H1 (cell line): Measurements from ENCODE around the gene TNS4. TPM values are rescaled to one million over a fixed set of nuclear protein-coding genes. Genes with fewer than 3 reads are reported as not detected.

ENCODE experiments used
- CTCF ChIA-PET: fragments of 300-600 bp; sonication (Branson Sonifier 250); formaldehyde crosslinking; loops from one replicate; lab custom pipeline; 2021; ENCODE audit not compliant: partially characterized antibody; lab: Charles Lee
- POLR2A ChIA-PET: fragments of 300-600 bp; sonication (Branson Sonifier 250); formaldehyde crosslinking; loops from one replicate; lab custom pipeline; 2021; ENCODE audit warnings: inconsistent platforms; ENCODE audit not compliant: partially characterized antibody; lab: Charles Lee
- DNase-seq, 2 experiments: peaks; one replicate each; pipeline versions ENCODE4 v3.0.0 to v3.0.0-alpha.2; 2010 to 2022; ENCODE audit warnings: low spot score in 2 of 2, low read depth in 1 of 2, mixed read lengths in 1 of 2
- FAIRE-seq: peaks from 2 replicates; lab custom pipeline; 2011; peaks lifted over from hg19 to GRCh38; lab: Jason Lieb, UNC
- H2AFZ ChIP-seq: 2 replicates; pipeline ENCODE4 v1.8.1; 2012; ENCODE audit warnings: low read length, inconsistent platforms
- H2AK5ac ChIP-seq: 2 replicates; pipeline ENCODE4 v1.6.1; 2013; ENCODE audit warnings: low read depth, low read length
- H2BK120ac ChIP-seq: replicated peaks from 2 replicates; pipeline ENCODE3; 2013; ENCODE audit warnings: low read depth, low read length, inconsistent platforms
- H2BK12ac ChIP-seq: 2 replicates; pipeline ENCODE4 v1.6.1; 2013; ENCODE audit warnings: low read depth, low read length
- H2BK15ac ChIP-seq: 2 replicates; pipeline ENCODE4 v1.6.1; 2013; ENCODE audit warnings: low read length
- H2BK20ac ChIP-seq: 2 replicates; pipeline ENCODE4 v1.6.1; 2013; ENCODE audit warnings: low read length
- H2BK5ac ChIP-seq: 2 replicates; pipeline ENCODE4 v1.6.1; 2013; ENCODE audit warnings: low read depth, low read length
- H3K14ac ChIP-seq: 2 replicates; pipeline ENCODE4 v1.6.1; 2013; ENCODE audit warnings: inconsistent platforms; ENCODE audit not compliant: insufficient read length
- H3K18ac ChIP-seq: 2 replicates; pipeline ENCODE4 v1.6.1; 2013; ENCODE audit warnings: low read length; ENCODE audit errors: extremely low read depth
- H3K23ac ChIP-seq: 2 replicates; pipeline ENCODE4 v1.6.1; 2013; ENCODE audit warnings: inconsistent platforms; ENCODE audit not compliant: insufficient read length
- H3K23me2 ChIP-seq: 2 replicates; pipeline ENCODE4 v1.6.1; 2013; ENCODE audit warnings: low read depth, low read length
- H3K27ac ChIP-seq: 2 replicates; pipeline ENCODE4 v1.6.1; 2011; ENCODE audit warnings: low read depth, low read length, inconsistent platforms
- H3K27me3 ChIP-seq, 4 experiments: replicated peaks in 1 of 4; 1 replicate in 1 of 4; 2 replicates in 3 of 4; pipeline versions ENCODE4 v1.6.1 to v1.8.1; 2011 to 2013; ENCODE audit warnings: low read length in 3 of 4, mild to moderate bottlenecking in 3 of 4, inconsistent platforms in 2 of 4, mixed read lengths in 2 of 4, moderate library complexity in 1 of 4; ENCODE audit not compliant: control insufficient read depth in 3 of 4, insufficient read depth in 3 of 4; ENCODE audit errors: extremely low read depth in 1 of 4
- H3K36me3 ChIP-seq, 4 experiments: 2 replicates each; pipeline versions ENCODE4 v1.6.1 to v1.8.1; 2011 to 2013; ENCODE audit warnings: mild to moderate bottlenecking in 4 of 4, low read length in 3 of 4, moderate library complexity in 2 of 4, control low read depth in 1 of 4, inconsistent platforms in 1 of 4; ENCODE audit not compliant: insufficient read depth in 4 of 4, control insufficient read depth in 2 of 4
- H3K4ac ChIP-seq: replicated peaks from 2 replicates; pipeline ENCODE3; 2013; ENCODE audit warnings: low read length, low read depth, mixed read lengths, inconsistent platforms; ENCODE audit not compliant: insufficient read length
- H3K4me1 ChIP-seq, 4 experiments: replicated peaks in 1 of 4; 1 replicate in 1 of 4; 2 replicates in 3 of 4; pipeline versions ENCODE4 v1.6.1 to v1.8.1; 2011 to 2013; ENCODE audit warnings: low read length in 3 of 4, inconsistent platforms in 2 of 4, mixed read lengths in 1 of 4; ENCODE audit not compliant: insufficient read depth in 4 of 4, control insufficient read depth in 3 of 4
- H3K4me2 ChIP-seq, 2 experiments: 2 replicates each; pipeline versions ENCODE4 v1.6.1 to v1.8.1; 2011 to 2013; ENCODE audit warnings: low read depth in 2 of 2, low read length in 2 of 2, control low read depth in 1 of 2, inconsistent platforms in 1 of 2, mild to moderate bottlenecking in 1 of 2; ENCODE audit not compliant: insufficient read depth in 1 of 2
- H3K4me3 ChIP-seq, 4 experiments: fragments of 200-600, 300-600 bp in 1 of 4; sonication (generic), shearing (Covaris generic), sonication (Bioruptor Twin) in 1 of 4; 2 replicates each; pipeline versions ENCODE4 v1.5.1 to v1.8.1; 2011 to 2016; ENCODE audit warnings: low read length in 4 of 4, low read depth in 3 of 4, control low read depth in 2 of 4, inconsistent platforms in 2 of 4, mild to moderate bottlenecking in 2 of 4, mixed read lengths in 1 of 4, moderate library complexity in 1 of 4; ENCODE audit not compliant: insufficient read depth in 2 of 4; ENCODE audit errors: extremely low read depth in 1 of 4
- H3K56ac ChIP-seq: replicated peaks from 2 replicates; pipeline ENCODE3; 2013; ENCODE audit warnings: low read depth, mild to moderate bottlenecking, mixed read lengths, low read length, inconsistent platforms; ENCODE audit not compliant: insufficient read length
- H3K79me1 ChIP-seq: 2 replicates; pipeline ENCODE4 v1.6.1; 2013; ENCODE audit warnings: low read depth, low read length, control low read depth
- H3K79me2 ChIP-seq, 2 experiments: 2 replicates each; pipeline versions ENCODE4 v1.6.1 to v1.8.1; 2012 to 2013; ENCODE audit warnings: low read length in 2 of 2, mild to moderate bottlenecking in 2 of 2, inconsistent platforms in 1 of 2; ENCODE audit not compliant: insufficient read depth in 2 of 2, control insufficient read depth in 1 of 2
- H3K9ac ChIP-seq, 4 experiments: replicated peaks in 1 of 4; 1 replicate in 1 of 4; 2 replicates in 3 of 4; pipeline versions ENCODE4 v1.6.1 to v1.8.1; 2011 to 2013; ENCODE audit warnings: low read depth in 3 of 4, low read length in 3 of 4, control low read depth in 2 of 4, mild to moderate bottlenecking in 2 of 4, moderate library complexity in 2 of 4, inconsistent platforms in 1 of 4; ENCODE audit errors: extremely low read depth in 1 of 4
- H3K9me3 ChIP-seq, 2 experiments: 2 replicates each; pipeline versions ENCODE4 v1.6.1 to v1.8.1; 2012 to 2013; ENCODE audit warnings: mild to moderate bottlenecking in 2 of 2, moderate library complexity in 2 of 2, control low read depth in 1 of 2, inconsistent platforms in 1 of 2, low read depth in 1 of 2, low read length in 1 of 2, mixed read lengths in 1 of 2; ENCODE audit not compliant: insufficient read depth in 2 of 2
- H4K20me1 ChIP-seq, 2 experiments: replicated peaks in 1 of 2; 2 replicates each; pipeline versions ENCODE3 to v1.8.1; 2011 to 2013; ENCODE audit warnings: inconsistent platforms in 2 of 2, low read length in 2 of 2, mild to moderate bottlenecking in 1 of 2; ENCODE audit not compliant: insufficient read depth in 2 of 2, control insufficient read depth in 1 of 2
- H4K5ac ChIP-seq: 2 replicates; pipeline ENCODE4 v1.6.1; 2013; ENCODE audit warnings: low read length, low read depth, mixed read lengths, inconsistent platforms; ENCODE audit not compliant: insufficient read length
- H4K8ac ChIP-seq: 2 replicates; pipeline ENCODE4 v1.8.0; 2013; ENCODE audit warnings: mild to moderate bottlenecking, moderate library complexity, low read length, inconsistent platforms; ENCODE audit not compliant: insufficient read depth; ENCODE audit errors: extremely low read depth
- H4K91ac ChIP-seq: replicated peaks from 2 replicates; pipeline ENCODE3; 2013; ENCODE audit warnings: low read length, mixed read lengths, inconsistent platforms; ENCODE audit not compliant: insufficient read length
- CEBPB ChIP-seq: IDR thresholded peaks from 2 replicates; pipeline ENCODE4 v1.6.1; 2012; ENCODE audit warnings: low read depth, low read length
- CHD2 ChIP-seq: IDR thresholded peaks from 2 replicates; pipeline ENCODE4 v1.6.1; 2012; ENCODE audit warnings: low read length, improper control_type of control experiment
- JUN ChIP-seq: IDR thresholded peaks from 2 replicates; pipeline ENCODE4 v1.6.1; 2011; ENCODE audit warnings: low read depth, mild to moderate bottlenecking, improper control_type of control experiment, low read length
- JUND ChIP-seq: IDR thresholded peaks from 2 replicates; pipeline ENCODE4 v1.6.1; 2011; ENCODE audit warnings: mild to moderate bottlenecking, improper control_type of control experiment, low read length
- MAFK ChIP-seq: IDR thresholded peaks from 2 replicates; pipeline ENCODE4 v1.6.1; 2012; ENCODE audit warnings: low read depth, mild to moderate bottlenecking, improper control_type of control experiment, low read length
- SIRT6 ChIP-seq: IDR thresholded peaks from one replicate; pipeline ENCODE4 v1.7.1; 2012; ENCODE audit warnings: low read length, inconsistent platforms
- SP2 ChIP-seq: IDR thresholded peaks from 2 replicates; pipeline ENCODE4 v1.6.1; 2012; ENCODE audit warnings: mild to moderate bottlenecking, low read length, inconsistent platforms
- WGBS, 2 experiments: shearing (Covaris generic) in 1 of 2; methylation state at CpG; one replicate each; pipeline versions ENCODE4 v1.1.6 to v1.1.7; 2013 to 2015; ENCODE audit warnings: low lambda C conversion rate in 2 of 2, mixed read lengths in 2 of 2, inconsistent platforms in 1 of 2, low coverage in 1 of 2, missing lambda C conversion rate in 1 of 2; ENCODE audit not compliant: insufficient replicate concordance in 2 of 2, insufficient coverage in 1 of 2, insufficient read length in 1 of 2; ENCODE audit errors: extremely low coverage in 1 of 2, missing lambda C conversion rate in 1 of 2; 5-methylcytosine and 5-hydroxymethylcytosine counted together
- polyA plus RNA-seq, 7 experiments: library from polyadenylated mRNA; depleted of rRNA in 3 of 7; stranded (reverse) in 5 of 7; unstranded in 2 of 7; fragments of >200 nt in 5 of 7; fragments of 200-250 nt in 2 of 7; gene quantifications; 1 replicate in 5 of 7; 2 replicates in 1 of 7; 4 replicates in 1 of 7; pipeline versions ENCODE4 v1.2.1 to v1.2.3, GENCODE V29; 2011 to 2013; ENCODE audit warnings: missing spikeins in 2 of 7, mixed read lengths in 2 of 7
- total RNA-seq: library from RNA; stranded (reverse); fragmentation: NEBNext Ultra II Directional; extraction: Animal tissue kit (Norgen Biotek cat#: 25700); gene quantifications from 2 replicates; pipeline ENCODE4 v1.2.1, GENCODE V29; 2021

Gene TNS4
- total and polyA plus RNA-seq, 2 of the 8 experiments (the other 6 are each of a cell fraction or from before 2014, with no cell fraction given): 0.20 to 0.21 TPM

DNA sequence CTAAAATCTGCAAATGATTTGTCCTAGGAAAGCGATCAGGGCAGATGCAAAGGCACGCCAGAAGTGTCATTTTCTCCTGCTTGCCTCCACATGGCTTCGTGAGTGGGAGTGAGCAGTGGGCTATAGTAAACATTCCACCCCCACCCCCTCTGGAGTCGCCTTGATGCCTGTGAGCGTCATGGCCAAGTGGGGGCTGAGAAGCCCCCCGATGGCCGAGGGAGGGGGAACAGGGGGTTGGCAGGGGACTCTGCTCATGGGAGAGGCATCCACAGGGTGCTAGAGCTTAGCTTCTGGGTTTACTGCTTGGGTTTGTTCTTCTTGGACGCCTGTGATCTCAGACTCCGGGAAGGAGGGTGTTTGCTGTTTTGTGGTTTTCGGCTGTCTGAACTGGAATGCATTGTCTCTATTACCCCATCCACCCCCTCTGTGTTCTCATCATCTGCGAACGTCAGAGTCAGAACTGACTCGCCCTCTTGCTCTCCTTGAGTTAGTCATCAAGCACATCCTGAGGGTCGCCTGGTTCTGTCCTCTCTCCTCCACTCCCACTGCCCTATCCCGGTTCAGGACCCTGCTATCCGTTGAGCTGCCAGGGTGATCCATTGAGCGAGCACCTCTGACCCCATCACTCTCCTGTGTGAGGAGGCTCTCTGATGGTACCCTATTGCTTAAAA is 15.4 kb downstream of the TNS4 start:
- DNase-seq (no peak), FAIRE-seq (no peak)
- H3K9me3 ChIP-seq: no peaks in the 10 kb centered on the region
- H4K91ac ChIP-seq: no peak overlapping the region
- H4K20me1 ChIP-seq: no peaks in the 10 kb centered on the region
- H4K5ac ChIP-seq: no peak overlapping the region
- H3K23me2 ChIP-seq: no peaks in the 10 kb centered on the region; the same call in 1 of the 2 replicates
- H3K9ac ChIP-seq: no peak overlapping the region
- no peak overlapping the region for H2BK5ac ChIP-seq
- H3K79me2 ChIP-seq: no peaks in the 10 kb centered on the region
- H2AFZ ChIP-seq: no peak overlapping the region
- H2BK15ac ChIP-seq: 0 out of 2 replicates have a peak overlapping the region, but pooled peaks have one; percentile 50
- H3K27me3 ChIP-seq: no peaks in the 10 kb centered on the region; a peak in 2 of 7 replicates
- H3K56ac ChIP-seq: no peak overlapping the region
- ChIA-PET POLR2A (interaction anchor here (0.8 to 1.3 kb wide), 3 partner anchors 39 to 75 kb away, joined by 3 to 4 read pairs (median 4); no protein-coding TSS in a partner anchor), CTCF (interaction anchor here (0.8 to 5.0 kb wide), 7 partner anchors 10 to 129 kb away, joined by 3 to 52 read pairs (median 3); no protein-coding TSS in a partner anchor)
- H3K23ac ChIP-seq: no peak overlapping the region
- H3K27ac ChIP-seq: no peak overlapping the region
- 83% methylated on average over 17 of the region's 17 CpGs; no CpG with 5 or more reads in 1 of the 2 experiments for WGBS, 2 experiments
- H3K4ac ChIP-seq: no peak overlapping the region
- peak overlapping the region; percentile 73 for H4K8ac ChIP-seq
- H3K4me1 ChIP-seq: peaks cover 5 to 29% (median 21%) of the 10 kb centered on the region in 4 experiments
- TF ChIP-seq CEBPB (no peak), MAFK (no peak), JUN (no peak), JUND (no peak), SP2 (no peak), CHD2 (no peak), SIRT6 (no peak)
- no peak overlapping the region for H2BK120ac ChIP-seq
- no peaks in the 10 kb centered on the region for H3K36me3 ChIP-seq
- H3K14ac ChIP-seq: no peak overlapping the region
- no peak overlapping the region for H3K4me2 ChIP-seq
- H3K79me1 ChIP-seq: no peaks in the 10 kb centered on the region
- H2BK20ac ChIP-seq: peak overlapping the region; percentile 74; the same call in 1 of the 2 replicates
- H2AK5ac ChIP-seq: no peak overlapping the region
- no peak overlapping the region for H3K4me3 ChIP-seq
- H3K18ac ChIP-seq: no peak overlapping the region
- H2BK12ac ChIP-seq: no peak overlapping the region
